HCT116 (cell line): Measurements from ENCODE around the gene SLC9A2. TPM values are rescaled to one million over a fixed set of nuclear protein-coding genes. Genes with fewer than 3 reads are reported as not detected.

ENCODE experiments used
- ATAC-seq: fragments of 200-7000 bp; cut with Tn5 transposase; 2 replicates; pipeline ENCODE4 v1.9.1; 2020; ENCODE audit warnings: mild to moderate bottlenecking, moderate library complexity
- BruUV-seq: library from RNA; stranded (reverse); fragments of 400-500 nt; replicated peaks from 2 replicates; lab custom pipeline; 2021; lab: Mats Ljungman, UMichigan
- CTCF ChIA-PET: fragments of 300-600 bp; sonication (Branson Sonifier 250); formaldehyde crosslinking; loops from one replicate; lab custom pipeline; 2021; ENCODE audit warnings: antibody characterized with exemption; lab: Charles Lee
- POLR2A ChIA-PET: fragments of 300-600, 350-600 bp; sonication (Branson Sonifier 250); formaldehyde crosslinking; loops from one replicate; lab custom pipeline; 2021; ENCODE audit warnings: antibody characterized with exemption; lab: Charles Lee
- RAD21 ChIA-PET, 2 experiments: fragments of 300-600 bp; sonication (Branson Sonifier 250); formaldehyde crosslinking; loops; one replicate each; lab custom pipeline; 2023; ENCODE audit warnings: low total read pairs in 2 of 2; ENCODE audit not compliant: uncharacterized antibody in 2 of 2, unreplicated experiment in 2 of 2, low non-redundant PET in 1 of 2; lab: Charles Lee
- DNase-seq: peaks from one replicate; pipeline ENCODE4 v3.0.0-alpha.2; 2010; ENCODE audit warnings: low read depth, low spot score
- H2AFZ ChIP-seq: fragments of 200-600 bp; shearing (Covaris generic), sonication (generic); 2 replicates; pipeline ENCODE4 v1.6.1; 2017; ENCODE audit warnings: low read depth, mixed run types, mixed read lengths, antibody characterized with exemption, low read length; ENCODE audit not compliant: poor library complexity, severe bottlenecking
- H3K27ac ChIP-seq: 2 replicates; pipeline ENCODE4 v1.5.1; 2012; ENCODE audit warnings: low read depth, low read length
- H3K27me3 ChIP-seq: fragments of 200-600 bp; sonication (generic); 2 replicates; pipeline ENCODE4 v1.6.1; 2016; ENCODE audit warnings: mixed run types, low read length, mixed read lengths; ENCODE audit not compliant: insufficient read depth
- H3K36me3 ChIP-seq, 2 experiments: fragments of 200-500 bp in 1 of 2; fragments of 200-600 bp in 1 of 2; sonication (Bioruptor generic) in 1 of 2; sonication (generic) in 1 of 2; 2 replicates each; pipeline versions ENCODE4 v1.5.1 to v1.6.1; 2014 to 2016; ENCODE audit warnings: low read length in 2 of 2, inconsistent platforms in 1 of 2, mixed read lengths in 1 of 2, mixed run types in 1 of 2; ENCODE audit not compliant: insufficient read depth in 2 of 2, control insufficient read depth in 1 of 2
- H3K4me1 ChIP-seq, 2 experiments: fragments of 200-600 bp in 1 of 2; sonication (generic) in 1 of 2; 2 replicates each; pipeline versions ENCODE4 v1.5.1 to v1.6.1; 2012 to 2017; ENCODE audit warnings: low read length in 2 of 2, inconsistent platforms in 1 of 2, mild to moderate bottlenecking in 1 of 2, mixed read lengths in 1 of 2, mixed run types in 1 of 2, moderate library complexity in 1 of 2; ENCODE audit not compliant: insufficient read depth in 2 of 2, control insufficient read depth in 1 of 2
- H3K4me2 ChIP-seq: fragments of 200-600 bp; sonication (generic); 2 replicates; pipeline ENCODE4 v1.6.1; 2017; ENCODE audit warnings: mixed run types, low read length, mixed read lengths
- H3K4me3 ChIP-seq, 2 experiments: fragments of 200-600 bp in 1 of 2; sonication (generic) in 1 of 2; replicated peaks in 1 of 2; 2 replicates each; pipeline ENCODE4 v1.5.1; 2011 to 2016; ENCODE audit warnings: low read length in 2 of 2, control low read depth in 1 of 2, low read depth in 1 of 2, mild to moderate bottlenecking in 1 of 2, mixed read lengths in 1 of 2, mixed run types in 1 of 2
- H3K79me2 ChIP-seq: fragments of 200-600 bp; sonication (generic); 2 replicates; pipeline ENCODE4 v1.6.1; 2017; ENCODE audit warnings: mild to moderate bottlenecking, mixed run types, low read length, moderate library complexity, mixed read lengths; ENCODE audit not compliant: insufficient read depth
- H3K9ac ChIP-seq: fragments of 200-600 bp; sonication (generic); 2 replicates; pipeline ENCODE4 v1.6.1; 2016; ENCODE audit warnings: low read length, mixed read lengths
- H3K9me2 ChIP-seq: fragments of 200-600 bp; sonication (generic), shearing (Covaris generic); 2 replicates; pipeline ENCODE4 v1.6.1; 2017; ENCODE audit warnings: mixed run types, mild to moderate bottlenecking, moderate library complexity; ENCODE audit not compliant: insufficient read depth
- H3K9me3 ChIP-seq, 2 experiments: fragments of 200-500 bp in 1 of 2; fragments of 200-600 bp in 1 of 2; sonication (Bioruptor generic) in 1 of 2; sonication (generic) in 1 of 2; 2 replicates each; pipeline ENCODE4 v1.6.1; 2014 to 2017; ENCODE audit warnings: low read length in 2 of 2, mixed read lengths in 2 of 2, inconsistent platforms in 1 of 2, low read depth in 1 of 2, mild to moderate bottlenecking in 1 of 2, mixed run types in 1 of 2, moderate library complexity in 1 of 2; ENCODE audit not compliant: control insufficient read depth in 1 of 2, insufficient read depth in 1 of 2
- H4K20me1 ChIP-seq: fragments of 200-600 bp; sonication (generic), shearing (Covaris generic); 2 replicates; pipeline ENCODE4 v1.6.1; 2017; ENCODE audit warnings: mixed run types, mild to moderate bottlenecking, moderate library complexity; ENCODE audit not compliant: insufficient read depth
- CTCF ChIP-seq, 3 experiments: fragments of 200-600 bp in 1 of 3; sonication (generic) in 1 of 3; IDR thresholded peaks in 2 of 3; conservative IDR thresholded peaks in 1 of 3; 2 replicates each; pipeline ENCODE4 v1.5.1; 2012 to 2017; ENCODE audit warnings: low read depth in 2 of 3, low read length in 2 of 3, antibody characterized with exemption in 1 of 3, borderline replicate concordance in 1 of 3, control low read depth in 1 of 3, mild to moderate bottlenecking in 1 of 3, mixed read lengths in 1 of 3, mixed run types in 1 of 3, moderate library complexity in 1 of 3; ENCODE audit not compliant: insufficient read depth in 1 of 3
- EZH2 ChIP-seq: fragments of 200-600 bp; sonication (generic); IDR thresholded peaks from 2 replicates; pipeline ENCODE4 v1.6.1; 2017; ENCODE audit warnings: antibody characterized with exemption, mixed run types
- JUND ChIP-seq: IDR thresholded peaks from 2 replicates; pipeline ENCODE4 v1.6.1; 2012
- TCF7L2 ChIP-seq: IDR thresholded peaks from 2 replicates; pipeline ENCODE4 v1.7.0; 2011; ENCODE audit warnings: borderline replicate concordance, inconsistent platforms; ENCODE audit not compliant: insufficient read depth, insufficient read length; ENCODE audit errors: extremely low read depth
- ZNF274 ChIP-seq: fragments of 200-500 bp; sonication (Bioruptor generic); IDR thresholded peaks from 2 replicates; pipeline ENCODE4 v1.6.1; 2014; ENCODE audit warnings: mild to moderate bottlenecking, low read depth, low read length, inconsistent platforms
- intact Hi-C: fragments of 100-400 bp; cut with micrococcal nuclease; formaldehyde crosslinking; loops from 2 replicates; pipeline ENCODE4 v1.10.0; 2022
- total RNA-seq: library from RNA; stranded (reverse); gene quantifications from one replicate; pipeline ENCODE4 v1.2.1, GENCODE V29; 2021; ENCODE audit not compliant: unreplicated experiment

SLC9A2 gene
- total RNA-seq, 1 experiment from 2014 or later = 1.4 TPM

GRCh38 chr2:102724016-102724490, 104.7 kb downstream of the SLC9A2 start (continued):
- TF ChIP-seq JUND (no peak), EZH2 (no peak), TCF7L2 (no peak)
- TF ChIP-seq, all 23 proteins: peak for 0

GRCh38 chr2:102724553-102724952, 105.2 kb downstream of the SLC9A2 start:
- H3K4me2 ChIP-seq = no peak overlapping the region
- DNase-seq (no peak), ATAC-seq (no peak)
- intact Hi-C loops = no loop called here
- H3K9ac ChIP-seq = no peak overlapping the region
- H3K4me3 ChIP-seq = no peak overlapping the region
- no peaks in the 10 kb centered on the region for H3K4me1 ChIP-seq
- peaks cover 21 to 35% of the 10 kb centered on the region in 2 experiments for H3K36me3 ChIP-seq
- ChIA-PET POLR2A (no interaction called here), CTCF (no interaction called here), RAD21 (no interaction called here)
- no peaks in the 10 kb centered on the region for H4K20me1 ChIP-seq
- no peaks in the 10 kb centered on the region for H3K27me3 ChIP-seq
- TF ChIP-seq CTCF (IDR thresholded peaks at IDR 0.05 in 2 of 3, conservative IDR thresholded peaks at IDR 0.05 in 1 of 3; ENCODE audit: borderline replicate concordance in 1 of 3, insufficient read depth in 1 of 3, low read depth in 2 of 3, low read length in 2 of 3) (no peak), ZNF274 (no peak)
- H3K9me3 ChIP-seq = no peaks in the 10 kb centered on the region
- no TSS peak for BruUV-seq
- no peaks in the 10 kb centered on the region for H3K9me2 ChIP-seq
- H3K27ac ChIP-seq = no peak overlapping the region
- no peak overlapping the region for H2AFZ ChIP-seq
- H3K79me2 ChIP-seq = no peaks in the 10 kb centered on the region
